IMR-90 (cell line): ENCODE data around the gene ITGB2. TPM values are rescaled to one million over a fixed set of nuclear protein-coding genes. Genes with fewer than 3 reads are reported as not detected.
A peak's percentile ranks its signal among the peaks of the same experiment; 100 is the strongest.

Experiments
- ATAC-seq: fragments of 200-7000 bp; cut with Tn5 transposase; 2 replicates; pipeline ENCODE4 v1.9.1; 2020; ENCODE audit warnings: low read depth, mild to moderate bottlenecking, moderate library complexity
- BruUV-seq: library from RNA; stranded (reverse); fragments of 400-500 nt; replicated peaks from 2 replicates; lab custom pipeline; 2021; lab: Mats Ljungman, UMichigan
- CTCF ChIA-PET: fragments of 300-600 bp; formaldehyde crosslinking; extraction: SDS; loops from one replicate; lab custom pipeline; 2021; ENCODE audit warnings: antibody characterized with exemption; lab: Yijun Ruan, JAX
- POLR2A ChIA-PET: fragments of 300-600 bp; sonication (Branson Sonifier 250); formaldehyde crosslinking; loops from one replicate; lab custom pipeline; 2022; ENCODE audit warnings: antibody characterized with exemption; ENCODE audit not compliant: unreplicated experiment; lab: Charles Lee
- DNase-seq: peaks from one replicate; pipeline ENCODE4 v3.0.0; 2013
- H2AFZ ChIP-seq: replicated peaks from 2 replicates; pipeline ENCODE3; 2013; ENCODE audit warnings: low read length, mild to moderate bottlenecking; ENCODE audit not compliant: poor library complexity
- H2AK5ac ChIP-seq: 2 replicates; pipeline ENCODE4 v1.6.1; 2013; ENCODE audit warnings: low read depth, low read length, inconsistent platforms
- H2AK9ac ChIP-seq: replicated peaks from 2 replicates; pipeline ENCODE3; 2013; ENCODE audit warnings: mild to moderate bottlenecking, low read depth, low read length, moderate library complexity; ENCODE audit not compliant: poor library complexity
- H2BK120ac ChIP-seq: 2 replicates; pipeline ENCODE4 v1.6.1; 2013; ENCODE audit warnings: low read depth, low read length, inconsistent platforms
- H2BK15ac ChIP-seq: 3 replicates; pipeline ENCODE4 v1.6.1; 2013; ENCODE audit warnings: low read depth, low read length, inconsistent platforms
- H2BK20ac ChIP-seq: 2 replicates; pipeline ENCODE4 v1.6.1; 2013; ENCODE audit warnings: low read depth, mild to moderate bottlenecking, inconsistent platforms, low read length, moderate library complexity
- H2BK5ac ChIP-seq: 2 replicates; pipeline ENCODE4 v1.6.1; 2013; ENCODE audit warnings: mild to moderate bottlenecking, low read depth, low read length, inconsistent platforms; ENCODE audit not compliant: poor library complexity, severe bottlenecking
- H3K14ac ChIP-seq: replicated peaks from 2 replicates; pipeline ENCODE4 v1.6.1; 2013; ENCODE audit warnings: low read depth, low read length, inconsistent platforms
- H3K18ac ChIP-seq: 2 replicates; pipeline ENCODE4 v1.6.1; 2013; ENCODE audit warnings: low read depth, low read length, control low read depth
- H3K23ac ChIP-seq: 2 replicates; pipeline ENCODE4 v1.6.1; 2013; ENCODE audit warnings: low read depth, low read length, inconsistent platforms
- H3K27ac ChIP-seq: 2 replicates; pipeline ENCODE4 v1.5.1; 2013; ENCODE audit warnings: mild to moderate bottlenecking, control low read depth, low read length; ENCODE audit not compliant: insufficient read depth
- H3K27me3 ChIP-seq: 2 replicates; pipeline ENCODE4 v1.6.1; 2013; ENCODE audit warnings: low read length; ENCODE audit not compliant: control insufficient read depth, insufficient read depth
- H3K36me3 ChIP-seq: 2 replicates; pipeline ENCODE4 v1.6.1; 2013; ENCODE audit warnings: low read length, mixed read lengths; ENCODE audit not compliant: control insufficient read depth, insufficient read depth
- H3K4ac ChIP-seq: 2 replicates; pipeline ENCODE4 v1.6.1; 2013; ENCODE audit warnings: low read depth, low read length, inconsistent platforms
- H3K4me1 ChIP-seq: 2 replicates; pipeline ENCODE4 v1.6.1; 2013; ENCODE audit warnings: low read length, mixed read lengths; ENCODE audit not compliant: control insufficient read depth, insufficient read depth
- H3K4me2 ChIP-seq: 2 replicates; pipeline ENCODE4 v1.6.1; 2013; ENCODE audit warnings: low read depth, mild to moderate bottlenecking, control low read depth, low read length, moderate library complexity
- H3K4me3 ChIP-seq: 2 replicates; pipeline ENCODE4 v1.5.1; 2013; ENCODE audit warnings: low read depth, mild to moderate bottlenecking, control low read depth, low read length, moderate library complexity; ENCODE audit not compliant: insufficient read depth
- H3K56ac ChIP-seq: 2 replicates; pipeline ENCODE4 v1.6.1; 2013; ENCODE audit warnings: low read length, inconsistent platforms; ENCODE audit not compliant: insufficient read depth; ENCODE audit errors: extremely low read depth
- H3K79me1 ChIP-seq, 2 experiments: 2 replicates each; pipeline ENCODE4 v1.6.1; 2013; ENCODE audit warnings: low read length in 2 of 2, inconsistent platforms in 1 of 2, low read depth in 1 of 2
- H3K9ac ChIP-seq: 2 replicates; pipeline ENCODE4 v1.6.1; 2013; ENCODE audit warnings: low read depth, low read length, control low read depth
- H3K9me1 ChIP-seq: 2 replicates; pipeline ENCODE4 v1.6.1; 2013; ENCODE audit warnings: low read length, inconsistent platforms; ENCODE audit not compliant: insufficient read depth
- H3K9me3 ChIP-seq: 2 replicates; pipeline ENCODE4 v1.6.1; 2013; ENCODE audit warnings: low read length; ENCODE audit not compliant: control insufficient read depth, insufficient read depth
- H4K20me1 ChIP-seq: 2 replicates; pipeline ENCODE4 v1.6.1; 2013; ENCODE audit warnings: low read length, inconsistent platforms; ENCODE audit not compliant: insufficient read depth
- H4K5ac ChIP-seq: 2 replicates; pipeline ENCODE4 v1.6.1; 2013; ENCODE audit warnings: mild to moderate bottlenecking, low read depth, low read length, control low read depth
- H4K8ac ChIP-seq, 2 experiments: 2 replicates each; pipeline ENCODE4 v1.6.1; 2013; ENCODE audit warnings: low read depth in 2 of 2, low read length in 2 of 2, control low read depth in 1 of 2, inconsistent platforms in 1 of 2
- H4K91ac ChIP-seq: 2 replicates; pipeline ENCODE4 v1.6.1; 2013; ENCODE audit warnings: low read depth, low read length, inconsistent platforms; ENCODE audit not compliant: insufficient read depth
- BHLHE40 ChIP-seq: fragments of 150-350 bp; IDR thresholded peaks from 2 replicates; pipeline ENCODE4 v1.6.1; 2016; ENCODE audit warnings: mild to moderate bottlenecking, low read depth, low read length
- CHD1 ChIP-seq: IDR thresholded peaks from 2 replicates; pipeline ENCODE4 v1.6.1; 2012; ENCODE audit warnings: low read depth, low read length, improper control_type of control experiment
- MAZ ChIP-seq: IDR thresholded peaks from 2 replicates; pipeline ENCODE4 v1.6.1; 2012; ENCODE audit warnings: low read depth, mild to moderate bottlenecking, low read length, improper control_type of control experiment, moderate library complexity, borderline replicate concordance
- POLR2A ChIP-seq: IDR thresholded peaks from 2 replicates; pipeline ENCODE4 v1.6.1; 2012; ENCODE audit warnings: mild to moderate bottlenecking, low read depth, low read length
- RCOR1 ChIP-seq: IDR thresholded peaks from 2 replicates; pipeline ENCODE4 v1.6.1; 2012; ENCODE audit warnings: mild to moderate bottlenecking, low read length, improper control_type of control experiment; ENCODE audit not compliant: insufficient replicate concordance
- SMC3 ChIP-seq: fragments of 150-350 bp; IDR thresholded peaks from 2 replicates; pipeline ENCODE4 v1.6.1; 2016; ENCODE audit warnings: low read depth, mild to moderate bottlenecking, antibody characterized with exemption, low read length, moderate library complexity
- WGBS, 2 experiments: methylation state at CpG; one replicate each; pipeline versions ENCODE4 v1.1.5 to v1.1.7; 2013; ENCODE audit warnings: missing lambda C conversion rate in 2 of 2; ENCODE audit not compliant: insufficient read length in 1 of 2; ENCODE audit errors: extremely low coverage in 2 of 2; 5-methylcytosine and 5-hydroxymethylcytosine counted together
- dilution Hi-C: fragments of 300-500 bp; cut with HindIII; formaldehyde crosslinking; loops from one replicate; pipeline ENCODE4 v1.14.3; 2018; ENCODE audit warnings: low sequenced_read_pairs; ENCODE audit not compliant: unreplicated experiment
- in situ Hi-C: fragments of 300-500 bp; cut with MboI; formaldehyde crosslinking; loops from 3 replicates; pipeline ENCODE4 v1.14.3; 2019; ENCODE audit warnings: low sequenced_read_pairs, inconsistent platforms, mixed read lengths
- intact Hi-C: fragments of 100-400 bp; cut with micrococcal nuclease; formaldehyde crosslinking; loops from 2 replicates; pipeline ENCODE4 v1.10.0; 2022
- polyA plus RNA-seq, 3 experiments: library from polyadenylated mRNA; depleted of rRNA; stranded (reverse); fragments of >200 nt; gene quantifications; 2 replicates each; pipeline ENCODE4 v1.2.3, GENCODE V29; 2012; ENCODE audit warnings: low replicate concordance in 1 of 3
- total RNA-seq: library from RNA; depleted of rRNA; stranded (reverse); fragments of >200 nt; gene quantifications from 2 replicates; pipeline ENCODE4 v1.2.3, GENCODE V29; 2012

The ITGB2 gene
- total and polyA plus RNA-seq, 2 of the 4 experiments (the other 2 are of a cell fraction): 0.14 TPM; not detected in 1

GRCh38 chr21:44955141-44955797, 34.6 kb upstream of the ITGB2 start:
- DNase-seq (peak; percentile 45), ATAC-seq (no peak)
- Histone ChIP-seq H3K4me1 (peaks cover 15% of the 10 kb centered on the region), H3K79me1 (peaks cover 26 to 77% of the 10 kb centered on the region in 2 experiments), H2AK9ac (no peak overlapping the region), H3K9ac (no peak overlapping the region), H2BK120ac (0 out of 2 replicates have a peak overlapping the region, but pooled peaks have one; percentile 32), H2BK20ac (no peak overlapping the region), H4K20me1 (peaks cover 11% of the 10 kb centered on the region), H4K8ac (peak overlapping the region in 1 of 2 experiments; percentile 19; a peak in 1 of 4 replicates), H2BK15ac (no peak overlapping the region), H3K27ac (no peak overlapping the region), H3K23ac (no peak overlapping the region), H3K9me1 (0 out of 2 replicates have a peak, but pooled peaks cover 5% of the 10 kb centered on the region), H3K18ac (no peak overlapping the region), H4K5ac (no peak overlapping the region), H2AFZ (no peak overlapping the region), H2AK5ac (peak overlapping the region; percentile 6; the same call in 1 of the 2 replicates), H3K14ac (no peak overlapping the region), H2BK5ac (no peak overlapping the region), H4K91ac (no peak overlapping the region; the same call in 1 of the 2 replicates), H3K4ac (peak overlapping the region; percentile 10; the same call in 1 of the 2 replicates), H3K4me3 (no peak overlapping the region), H3K27me3 (no peaks in the 10 kb centered on the region), H3K36me3 (peaks cover 40% of the 10 kb centered on the region), H3K56ac (no peak overlapping the region), H3K9me3 (no peaks in the 10 kb centered on the region), H3K4me2 (no peak overlapping the region)
- intact Hi-C loops: no loop called here
- CTCF ChIA-PET: interaction anchor here (0.6 kb wide), 1 partner anchor 183 kb away, joined by 3 read pairs; no protein-coding TSS in a partner anchor
- 89% methylated on average over 15 of the region's 21 CpGs; no CpG with 5 or more reads in 1 of the 2 experiments for WGBS, 2 experiments
- dilution Hi-C loops: no loop called here
- in situ Hi-C loops: no loop called here
- no peak for TF ChIP-seq RCOR1
- no peak for TF ChIP-seq CHD1
- peak; percentile 57; the same call in 1 of the 2 replicates for TF ChIP-seq BHLHE40
- TF ChIP-seq POLR2A: no peak
- no peak for TF ChIP-seq MAZ
- no peak for TF ChIP-seq SMC3
- BruUV-seq: no TSS peak
- POLR2A ChIA-PET: no interaction called here
